Prostate gland (tissue), 2 donors: ENCODE results near the gene SLC9A4.

Source experiments
- CTCF ChIP-seq, 4 experiments: fragments of 200-600 bp in 2 of 4; fragments of 450-650 bp in 2 of 4; sonication (generic) in 2 of 4; IDR thresholded peaks; 1 replicate in 3 of 4; 2 replicates in 1 of 4; pipeline ENCODE4 v1.5.1; 2016 to 2019; ENCODE audit warnings: antibody characterized with exemption in 4 of 4, mild to moderate bottlenecking in 2 of 4, moderate library complexity in 2 of 4
- POLR2AphosphoS5 ChIP-seq: sonication (generic); formaldehyde crosslinking; IDR thresholded peaks from one replicate; pipeline ENCODE4 v1.6.1; 2017; ENCODE audit warnings: antibody characterized with exemption

- TF ChIP-seq CTCF (IDR thresholded peaks at IDR 0.05) (no peak), POLR2AphosphoS5 (no peak)
These were observed 17.9 kb upstream of the SLC9A4 start for GRCh38 chr2:102455061-102455670.
